HEK293 (cell line): ENCODE results near the gene SPATS1.

Experiments
- CTCF ChIA-PET: fragments of 350-600 bp; formaldehyde crosslinking; extraction: SDS; loops from one replicate; lab custom pipeline; 2021; ENCODE audit warnings: antibody characterized with exemption; lab: Yijun Ruan, JAX
- POLR2A ChIA-PET: fragments of 300-600 bp; formaldehyde crosslinking; extraction: SDS; loops from one replicate; lab custom pipeline; 2020; ENCODE audit warnings: antibody characterized with exemption, inconsistent platforms; lab: Yijun Ruan, JAX
- H3K27ac ChIP-seq: fragments of 200-500 bp; sonication (Bioruptor generic); 2 replicates; pipeline ENCODE4 v1.5.1; 2014; ENCODE audit warnings: low read depth, low read length, control low read depth, inconsistent platforms; ENCODE audit errors: extremely low read depth
- H3K36me3 ChIP-seq, 2 experiments: fragments of 200-500 bp in 1 of 2; sonication (Bioruptor generic) in 1 of 2; 1 replicate in 1 of 2; 2 replicates in 1 of 2; pipeline ENCODE4 v1.5.1; 2014 to 2017; ENCODE audit warnings: inconsistent platforms in 2 of 2, low read length in 2 of 2; ENCODE audit not compliant: control insufficient read depth in 2 of 2, insufficient read depth in 1 of 2
- H3K4me1 ChIP-seq: fragments of 200-500 bp; sonication (Bioruptor generic); 2 replicates; pipeline ENCODE4 v1.5.1; 2014; ENCODE audit warnings: mild to moderate bottlenecking, low read length, inconsistent platforms; ENCODE audit not compliant: control insufficient read depth, insufficient read depth
- H3K4me3 ChIP-seq: 2 replicates; pipeline ENCODE4 v1.5.1; 2011; ENCODE audit warnings: low read depth, mild to moderate bottlenecking, control low read depth, low read length, moderate library complexity
- H3K9me3 ChIP-seq: fragments of 200-500 bp; sonication (Bioruptor generic); 2 replicates; pipeline ENCODE4 v1.5.1; 2014; ENCODE audit warnings: low read depth, low read length, inconsistent platforms; ENCODE audit not compliant: control insufficient read depth, insufficient read depth
- AEBP2 ChIP-seq: fragments of 450-650 bp; formaldehyde crosslinking; IDR thresholded peaks from 2 replicates; pipeline ENCODE4 v1.5.1; 2016; ENCODE audit warnings: missing biosample characterization, missing genetic modification characterization, borderline replicate concordance
- HOXC10 ChIP-seq: sonication (generic); formaldehyde crosslinking; IDR thresholded peaks from 2 replicates; pipeline ENCODE4 v1.8.1; 2023; ENCODE audit warnings: mild to moderate bottlenecking, missing genetic modification reagents
- SCRT2 ChIP-seq: fragments of 450-650 bp; formaldehyde crosslinking; IDR thresholded peaks from 2 replicates; pipeline ENCODE4 v1.5.1; 2016; ENCODE audit warnings: missing biosample characterization, missing genetic modification characterization
- TCF7L2 ChIP-seq: IDR thresholded peaks from 2 replicates; pipeline ENCODE4 v1.6.1; 2011; ENCODE audit warnings: low read depth, mild to moderate bottlenecking, inconsistent platforms, low read length, moderate library complexity, borderline replicate concordance
- WT1 ChIP-seq: fragments of 450-650 bp; formaldehyde crosslinking; IDR thresholded peaks from 2 replicates; pipeline ENCODE4 v1.5.1; 2016; ENCODE audit warnings: missing biosample characterization, missing genetic modification characterization
- ZNF121 ChIP-seq: fragments of 450-650 bp; formaldehyde crosslinking; IDR thresholded peaks from 2 replicates; pipeline ENCODE4 v1.5.1; 2016; ENCODE audit warnings: missing biosample characterization, missing genetic modification characterization
- ZNF140 ChIP-seq: fragments of 450-650 bp; formaldehyde crosslinking; IDR thresholded peaks from 2 replicates; pipeline ENCODE4 v1.5.1; 2016; ENCODE audit warnings: missing biosample characterization, missing genetic modification characterization
- ZNF146 ChIP-seq: fragments of 450-650 bp; formaldehyde crosslinking; IDR thresholded peaks from 2 replicates; pipeline ENCODE4 v1.5.1; 2016; ENCODE audit warnings: missing biosample characterization, missing genetic modification characterization
- ZNF157 ChIP-seq: fragments of 450-650 bp; formaldehyde crosslinking; IDR thresholded peaks from 2 replicates; pipeline ENCODE4 v1.5.1; 2016; ENCODE audit warnings: missing biosample characterization, missing genetic modification characterization
- ZNF423 ChIP-seq: fragments of 450-650 bp; formaldehyde crosslinking; IDR thresholded peaks from 2 replicates; pipeline ENCODE4 v1.5.1; 2016; ENCODE audit warnings: missing biosample characterization, missing genetic modification characterization
- ZNF560 ChIP-seq: fragments of 450-650 bp; formaldehyde crosslinking; IDR thresholded peaks from 2 replicates; pipeline ENCODE4 v1.5.1; 2017; ENCODE audit warnings: missing biosample characterization, missing genetic modification characterization, borderline replicate concordance
- ZNF600 ChIP-seq: fragments of 450-650 bp; formaldehyde crosslinking; IDR thresholded peaks from 2 replicates; pipeline ENCODE4 v1.5.1; 2016; ENCODE audit warnings: missing biosample characterization, missing genetic modification characterization
- ZNF654 ChIP-seq: fragments of 450-650 bp; formaldehyde crosslinking; IDR thresholded peaks from 2 replicates; pipeline ENCODE4 v1.5.1; 2016; ENCODE audit warnings: low read depth, missing biosample characterization, missing genetic modification characterization
- ZNF830 ChIP-seq: fragments of 450-650 bp; IDR thresholded peaks from 2 replicates; pipeline ENCODE4 v1.5.0; 2018; ENCODE audit warnings: missing biosample characterization, missing genetic modification characterization, low read depth, mild to moderate bottlenecking, moderate library complexity
- ZNF837 ChIP-seq: fragments of 450-650 bp; formaldehyde crosslinking; IDR thresholded peaks from 2 replicates; pipeline ENCODE4 v1.5.1; 2016; ENCODE audit warnings: missing biosample characterization, missing genetic modification characterization
- TF ChIP-seq, protein P1 (sequence below): fragments of 450-650 bp; formaldehyde crosslinking; IDR thresholded peaks from 2 replicates; pipeline ENCODE4 v1.5.1; 2017; ENCODE audit warnings: missing biosample characterization, mild to moderate bottlenecking, missing genetic modification characterization, moderate library complexity
- TF ChIP-seq, protein P2 (sequence below): fragments of 450-650 bp; formaldehyde crosslinking; IDR thresholded peaks from 2 replicates; pipeline ENCODE4 v1.5.1; 2017; ENCODE audit warnings: missing biosample characterization, missing genetic modification characterization

SPATS1 gene

DNA sequence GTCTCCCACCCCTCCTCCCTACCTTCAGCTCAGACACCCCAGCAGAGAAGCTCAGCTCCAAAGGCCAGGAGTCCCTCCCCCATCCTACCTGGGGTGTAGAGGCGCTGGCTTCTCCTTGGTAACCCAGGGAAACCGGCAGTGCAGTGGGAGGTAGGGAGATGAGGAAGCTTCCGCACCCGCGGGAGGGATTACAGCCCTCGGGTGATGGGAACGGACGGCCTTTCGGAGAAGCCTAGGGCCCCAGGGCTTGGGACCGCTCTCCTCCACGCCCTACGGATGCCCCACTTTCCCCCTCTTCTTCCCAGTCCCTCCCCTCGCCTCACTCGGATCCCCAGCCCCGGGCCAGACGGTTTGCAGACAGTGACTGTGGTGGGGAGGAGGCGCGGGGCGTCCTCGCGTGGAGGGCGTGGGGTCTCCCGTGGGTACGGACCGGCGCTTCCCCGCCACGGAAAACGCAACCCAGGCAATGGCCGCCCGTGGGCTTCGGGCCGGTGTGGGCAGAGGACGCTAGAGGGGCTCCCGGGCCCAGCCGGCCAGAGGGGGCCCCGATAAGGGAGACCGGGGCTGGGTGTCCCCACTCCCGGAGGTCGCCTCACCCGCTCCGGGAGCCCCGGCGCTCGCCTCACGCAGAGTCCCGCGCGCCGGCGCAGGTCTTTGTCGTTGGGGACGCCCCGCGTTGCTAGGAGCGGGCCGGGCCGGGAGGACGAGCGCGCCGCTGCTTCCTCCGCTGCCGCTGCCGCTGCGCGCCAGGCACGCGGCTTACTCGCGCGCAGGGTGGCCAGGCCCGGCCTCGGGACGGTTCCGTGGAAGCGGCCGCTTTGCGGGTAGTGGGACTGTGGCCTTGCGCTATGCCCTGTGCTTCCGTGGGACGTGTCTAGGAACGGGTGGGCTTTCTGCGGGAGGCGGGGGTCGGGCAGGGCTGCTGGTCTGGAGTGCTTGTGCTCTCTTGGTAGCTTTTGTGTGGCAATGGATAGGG, 45.1 kb upstream of the SPATS1 start (continued):
- TF ChIP-seq ZNF157 = no peak

- Histone ChIP-seq H3K4me1 (no peaks in the 10 kb centered on the region; the same call in 1 of the 2 replicates), H3K27ac (no peak overlapping the region), H3K36me3 (peaks cover 14 to 36% of the 10 kb centered on the region in 2 experiments; a peak in 2 of 3 replicates), H3K9me3 (no peaks in the 10 kb centered on the region), H3K4me3 (no peak overlapping the region)
- TF ChIP-seq ZNF140 (no peak), ZNF600 (tag by site-specific recombination) (peak; percentile 84), SCRT2 (tag by site-specific recombination) (peak; percentile 17; the same call in 1 of the 2 replicates), ZNF121 (peak; percentile 57; the same call in 1 of the 2 replicates), ZNF560 (tag by site-specific recombination) (no peak)
- TF ChIP-seq, protein P1, sequence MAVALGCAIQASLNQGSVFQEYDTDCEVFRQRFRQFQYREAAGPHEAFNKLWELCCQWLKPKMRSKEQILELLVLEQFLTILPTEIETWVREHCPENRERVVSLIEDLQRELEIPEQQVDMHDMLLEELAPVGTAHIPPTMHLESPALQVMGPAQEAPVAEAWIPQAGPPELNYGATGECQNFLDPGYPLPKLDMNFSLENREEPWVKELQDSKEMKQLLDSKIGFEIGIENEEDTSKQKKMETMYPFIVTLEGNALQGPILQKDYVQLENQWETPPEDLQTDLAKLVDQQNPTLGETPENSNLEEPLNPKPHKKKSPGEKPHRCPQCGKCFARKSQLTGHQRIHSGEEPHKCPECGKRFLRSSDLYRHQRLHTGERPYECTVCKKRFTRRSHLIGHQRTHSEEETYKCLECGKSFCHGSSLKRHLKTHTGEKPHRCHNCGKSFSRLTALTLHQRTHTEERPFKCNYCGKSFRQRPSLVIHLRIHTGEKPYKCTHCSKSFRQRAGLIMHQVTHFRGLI (tag by site-specific recombination) = peak; percentile 56; the same call in 1 of the 2 replicates
- ChIA-PET CTCF (interaction anchor here (0.9 to 5.5 kb wide), 6 partner anchors 11 to 40 kb away, joined by 3 to 60 read pairs (median 6); partner anchors contain the start of gene AARS2), POLR2A (interaction anchor here (1.0 to 2.6 kb wide), 4 partner anchors 10 to 89 kb away, joined by 3 to 13 read pairs (median 8); partner anchors contain the start of genes AARS2, CDC5L and HSP90AB1)
Measured at GRCh38 chr6:44298055-44298803, 44.2 kb upstream of the SPATS1 start.

GRCh38 chr6:44298864-44299263, 43.6 kb upstream of the SPATS1 start:
- H3K4me3 ChIP-seq = no peak overlapping the region
- TF ChIP-seq, protein P2, sequence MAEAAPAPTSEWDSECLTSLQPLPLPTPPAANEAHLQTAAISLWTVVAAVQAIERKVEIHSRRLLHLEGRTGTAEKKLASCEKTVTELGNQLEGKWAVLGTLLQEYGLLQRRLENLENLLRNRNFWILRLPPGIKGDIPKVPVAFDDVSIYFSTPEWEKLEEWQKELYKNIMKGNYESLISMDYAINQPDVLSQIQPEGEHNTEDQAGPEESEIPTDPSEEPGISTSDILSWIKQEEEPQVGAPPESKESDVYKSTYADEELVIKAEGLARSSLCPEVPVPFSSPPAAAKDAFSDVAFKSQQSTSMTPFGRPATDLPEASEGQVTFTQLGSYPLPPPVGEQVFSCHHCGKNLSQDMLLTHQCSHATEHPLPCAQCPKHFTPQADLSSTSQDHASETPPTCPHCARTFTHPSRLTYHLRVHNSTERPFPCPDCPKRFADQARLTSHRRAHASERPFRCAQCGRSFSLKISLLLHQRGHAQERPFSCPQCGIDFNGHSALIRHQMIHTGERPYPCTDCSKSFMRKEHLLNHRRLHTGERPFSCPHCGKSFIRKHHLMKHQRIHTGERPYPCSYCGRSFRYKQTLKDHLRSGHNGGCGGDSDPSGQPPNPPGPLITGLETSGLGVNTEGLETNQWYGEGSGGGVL (tag by site-specific recombination) = peak; percentile 48
- TF ChIP-seq TCF7L2 = no peak
- TF ChIP-seq WT1 (tag by site-specific recombination) = no peak
- no peak for TF ChIP-seq ZNF830 (tag by site-specific recombination)
- no peak for TF ChIP-seq ZNF423 (tag by site-specific recombination)
- TF ChIP-seq ZNF146 (tag by site-specific recombination) = 0 out of 2 replicates have a peak, but pooled peaks have one; percentile 2
- no peak for TF ChIP-seq HOXC10
- TF ChIP-seq ZNF654 (tag by site-specific recombination) = no peak
- TF ChIP-seq ZNF837 (tag by site-specific recombination) = no peak
- no peak for TF ChIP-seq AEBP2
- ChIA-PET CTCF (interaction anchor here (0.7 to 5.5 kb wide), 7 partner anchors 11 to 61 kb away, joined by 3 to 60 read pairs (median 6); partner anchors contain the start of gene AARS2), POLR2A (interaction anchor here (0.6 to 2.6 kb wide), 5 partner anchors 9 to 89 kb away, joined by 3 to 13 read pairs (median 7); partner anchors contain the start of genes AARS2, CDC5L and HSP90AB1)
- H3K36me3 ChIP-seq = peaks cover 19 to 42% of the 10 kb centered on the region in 2 experiments
- H3K4me1 ChIP-seq = no peaks in the 10 kb centered on the region; the same call in 1 of the 2 replicates
- H3K27ac ChIP-seq = no peak overlapping the region
- H3K9me3 ChIP-seq = no peaks in the 10 kb centered on the region
